Testis (tissue), 2 donors: ENCODE results near the gene KLHL20.

Experiments used
- POLR2A ChIP-seq: fragments of 450-650 bp; IDR thresholded peaks from one replicate; pipeline ENCODE4 v1.6.1; 2017; ENCODE audit warnings: antibody characterized with exemption, mild to moderate bottlenecking, moderate library complexity
- TF ChIP-seq, protein P1 (sequence below), 3 experiments: fragments of 450-650 bp in 2 of 3; fragments of 200-600 bp in 1 of 3; sonication (generic) in 1 of 3; IDR thresholded peaks; one replicate each; pipeline ENCODE4 v1.5.1; 2016 to 2019; ENCODE audit warnings: antibody characterized with exemption in 3 of 3, mild to moderate bottlenecking in 2 of 3, moderate library complexity in 1 of 3

DNA sequence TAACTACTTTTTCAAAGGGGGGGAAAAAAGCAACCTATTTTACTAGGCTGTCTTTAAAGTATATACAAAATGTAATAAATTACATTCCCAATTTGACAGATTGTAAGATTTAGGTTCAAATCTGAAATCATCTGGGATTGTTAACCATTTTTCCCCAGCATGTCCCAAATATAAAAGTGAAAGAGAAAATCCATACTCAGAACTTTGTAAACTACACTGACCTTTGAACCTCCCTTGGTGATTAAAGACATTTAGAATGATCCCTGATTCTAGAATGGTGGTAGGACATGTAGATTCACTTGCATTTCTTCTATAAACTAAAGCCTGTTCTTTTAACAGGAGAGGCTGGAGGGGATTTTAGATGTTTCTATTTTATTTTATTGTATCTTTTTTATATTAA is 39.0 kb downstream of the KLHL20 start:
- TF ChIP-seq, protein P1, sequence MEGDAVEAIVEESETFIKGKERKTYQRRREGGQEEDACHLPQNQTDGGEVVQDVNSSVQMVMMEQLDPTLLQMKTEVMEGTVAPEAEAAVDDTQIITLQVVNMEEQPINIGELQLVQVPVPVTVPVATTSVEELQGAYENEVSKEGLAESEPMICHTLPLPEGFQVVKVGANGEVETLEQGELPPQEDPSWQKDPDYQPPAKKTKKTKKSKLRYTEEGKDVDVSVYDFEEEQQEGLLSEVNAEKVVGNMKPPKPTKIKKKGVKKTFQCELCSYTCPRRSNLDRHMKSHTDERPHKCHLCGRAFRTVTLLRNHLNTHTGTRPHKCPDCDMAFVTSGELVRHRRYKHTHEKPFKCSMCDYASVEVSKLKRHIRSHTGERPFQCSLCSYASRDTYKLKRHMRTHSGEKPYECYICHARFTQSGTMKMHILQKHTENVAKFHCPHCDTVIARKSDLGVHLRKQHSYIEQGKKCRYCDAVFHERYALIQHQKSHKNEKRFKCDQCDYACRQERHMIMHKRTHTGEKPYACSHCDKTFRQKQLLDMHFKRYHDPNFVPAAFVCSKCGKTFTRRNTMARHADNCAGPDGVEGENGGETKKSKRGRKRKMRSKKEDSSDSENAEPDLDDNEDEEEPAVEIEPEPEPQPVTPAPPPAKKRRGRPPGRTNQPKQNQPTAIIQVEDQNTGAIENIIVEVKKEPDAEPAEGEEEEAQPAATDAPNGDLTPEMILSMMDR (IDR thresholded peaks at IDR 0.05): no peak
- no peak for TF ChIP-seq POLR2A
